ENCODE data around the gene LPIN1.

The LPIN1 gene, protein sequence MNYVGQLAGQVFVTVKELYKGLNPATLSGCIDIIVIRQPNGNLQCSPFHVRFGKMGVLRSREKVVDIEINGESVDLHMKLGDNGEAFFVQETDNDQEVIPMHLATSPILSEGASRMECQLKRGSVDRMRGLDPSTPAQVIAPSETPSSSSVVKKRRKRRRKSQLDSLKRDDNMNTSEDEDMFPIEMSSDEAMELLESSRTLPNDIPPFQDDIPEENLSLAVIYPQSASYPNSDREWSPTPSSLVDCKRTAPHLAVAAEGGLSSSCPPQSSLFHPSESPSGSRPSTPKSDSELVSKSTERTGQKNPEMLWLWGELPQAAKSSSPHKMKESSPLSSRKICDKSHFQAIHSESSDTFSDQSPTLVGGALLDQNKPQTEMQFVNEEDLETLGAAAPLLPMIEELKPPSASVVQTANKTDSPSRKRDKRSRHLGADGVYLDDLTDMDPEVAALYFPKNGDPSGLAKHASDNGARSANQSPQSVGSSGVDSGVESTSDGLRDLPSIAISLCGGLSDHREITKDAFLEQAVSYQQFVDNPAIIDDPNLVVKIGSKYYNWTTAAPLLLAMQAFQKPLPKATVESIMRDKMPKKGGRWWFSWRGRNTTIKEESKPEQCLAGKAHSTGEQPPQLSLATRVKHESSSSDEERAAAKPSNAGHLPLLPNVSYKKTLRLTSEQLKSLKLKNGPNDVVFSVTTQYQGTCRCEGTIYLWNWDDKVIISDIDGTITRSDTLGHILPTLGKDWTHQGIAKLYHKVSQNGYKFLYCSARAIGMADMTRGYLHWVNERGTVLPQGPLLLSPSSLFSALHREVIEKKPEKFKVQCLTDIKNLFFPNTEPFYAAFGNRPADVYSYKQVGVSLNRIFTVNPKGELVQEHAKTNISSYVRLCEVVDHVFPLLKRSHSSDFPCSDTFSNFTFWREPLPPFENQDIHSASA

DNA sequence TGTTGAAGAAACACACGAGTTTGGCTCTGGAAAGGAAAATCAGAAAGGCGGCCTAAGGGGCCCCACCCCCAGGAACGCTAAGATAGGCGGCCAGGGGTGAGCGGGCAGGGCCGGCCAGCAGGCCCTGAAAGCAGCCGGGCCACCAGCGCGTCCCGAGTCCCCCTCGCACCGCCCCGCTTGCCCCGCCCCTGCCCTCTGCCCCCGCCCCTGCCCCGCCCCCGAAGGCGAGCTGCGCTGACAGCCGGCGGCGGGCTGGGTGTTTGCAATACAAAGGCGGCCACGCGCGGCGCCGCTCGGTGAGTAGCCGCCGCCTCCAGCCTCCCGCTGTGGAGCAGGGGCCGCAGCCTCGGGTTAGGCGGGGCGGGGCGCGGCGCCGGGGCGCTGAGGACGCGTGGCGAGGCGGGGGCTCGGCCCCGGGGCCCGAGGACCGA lies at the start of gene LPIN1:
LPIN1 (plus strand) TSS at position 257 of the 431 bp plus-strand sequence. CDS start 18,910 bp downstream, outside the sequence.
- FAIRE-seq (no peak), DNase-seq (ENCODE audit: insufficient read length, low spot score) (peak; percentile 93)
- peak; percentile 88 for TF ChIP-seq POLR2A (IDR thresholded peaks at IDR 0.05; ENCODE audit: low read depth, low read length)

DNA sequence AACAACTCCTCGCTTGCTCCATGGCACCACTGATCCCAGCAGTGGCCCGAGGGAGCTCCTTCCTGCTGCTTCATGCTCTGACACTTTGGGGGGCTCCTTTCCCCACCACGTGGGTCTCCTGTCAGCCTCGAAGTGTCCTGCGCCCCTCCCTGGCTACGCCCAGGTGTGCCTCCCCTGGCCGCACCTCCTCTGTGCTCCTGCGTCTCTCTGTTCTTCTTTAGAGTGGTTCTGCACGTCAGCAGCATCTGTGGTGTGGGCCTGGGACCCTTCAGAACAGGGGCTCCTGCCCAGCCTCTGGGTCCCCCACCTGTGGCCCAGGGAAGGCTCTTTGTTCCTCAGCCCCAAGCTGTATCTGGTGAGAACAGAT lies 49.7 kb upstream of the LPIN1 start:
- DNase-seq (ENCODE audit: insufficient read length, low spot score), result no peak
- no peak for TF ChIP-seq POLR2A (IDR thresholded peaks at IDR 0.05; ENCODE audit: low read depth, low read length)
- FAIRE-seq, result no peak

DNA sequence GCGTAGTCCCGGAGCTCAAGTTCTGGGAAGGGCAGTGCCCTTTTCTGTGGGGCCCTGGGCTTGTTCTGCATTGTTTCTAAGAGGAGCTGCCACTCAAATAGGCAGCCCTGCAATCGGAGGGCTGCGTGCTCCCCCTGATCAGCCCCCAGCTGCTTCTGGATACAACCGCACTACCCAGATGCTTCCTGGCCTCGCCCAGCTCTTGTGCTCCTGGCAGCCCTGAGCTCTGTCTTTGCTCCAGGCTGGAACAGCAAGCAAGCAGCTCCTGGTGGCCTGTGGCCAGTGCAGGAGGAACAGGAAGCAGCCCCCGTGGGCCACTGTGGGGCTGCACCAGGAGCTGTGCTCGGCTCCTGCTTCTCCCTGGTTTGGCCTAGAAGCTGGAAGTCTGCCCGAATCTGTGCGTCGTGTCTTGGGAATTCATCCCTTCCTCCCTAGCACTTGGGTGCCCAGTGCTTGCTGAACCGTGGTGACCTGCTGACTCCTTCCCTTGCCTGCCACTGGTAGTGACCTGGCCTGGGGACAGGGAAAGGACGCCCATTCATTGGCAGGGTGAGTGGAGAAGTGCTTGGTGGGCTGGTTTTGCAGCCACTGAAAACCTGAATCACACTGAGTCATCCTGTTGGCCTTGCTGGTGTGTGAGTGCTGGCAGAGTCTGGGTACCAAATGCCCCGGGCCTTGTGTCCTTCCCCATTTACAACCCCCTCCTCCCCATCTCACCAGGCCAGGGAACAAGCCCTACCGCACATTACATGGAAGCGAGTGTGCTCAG lies 49.1 kb upstream of the LPIN1 start:
- TF ChIP-seq POLR2A (IDR thresholded peaks at IDR 0.05; ENCODE audit: low read depth, low read length), result peak; percentile 35; the same call in 1 of the 2 replicates
- peak; percentile 88 for DNase-seq (ENCODE audit: insufficient read length, low spot score)

DNA sequence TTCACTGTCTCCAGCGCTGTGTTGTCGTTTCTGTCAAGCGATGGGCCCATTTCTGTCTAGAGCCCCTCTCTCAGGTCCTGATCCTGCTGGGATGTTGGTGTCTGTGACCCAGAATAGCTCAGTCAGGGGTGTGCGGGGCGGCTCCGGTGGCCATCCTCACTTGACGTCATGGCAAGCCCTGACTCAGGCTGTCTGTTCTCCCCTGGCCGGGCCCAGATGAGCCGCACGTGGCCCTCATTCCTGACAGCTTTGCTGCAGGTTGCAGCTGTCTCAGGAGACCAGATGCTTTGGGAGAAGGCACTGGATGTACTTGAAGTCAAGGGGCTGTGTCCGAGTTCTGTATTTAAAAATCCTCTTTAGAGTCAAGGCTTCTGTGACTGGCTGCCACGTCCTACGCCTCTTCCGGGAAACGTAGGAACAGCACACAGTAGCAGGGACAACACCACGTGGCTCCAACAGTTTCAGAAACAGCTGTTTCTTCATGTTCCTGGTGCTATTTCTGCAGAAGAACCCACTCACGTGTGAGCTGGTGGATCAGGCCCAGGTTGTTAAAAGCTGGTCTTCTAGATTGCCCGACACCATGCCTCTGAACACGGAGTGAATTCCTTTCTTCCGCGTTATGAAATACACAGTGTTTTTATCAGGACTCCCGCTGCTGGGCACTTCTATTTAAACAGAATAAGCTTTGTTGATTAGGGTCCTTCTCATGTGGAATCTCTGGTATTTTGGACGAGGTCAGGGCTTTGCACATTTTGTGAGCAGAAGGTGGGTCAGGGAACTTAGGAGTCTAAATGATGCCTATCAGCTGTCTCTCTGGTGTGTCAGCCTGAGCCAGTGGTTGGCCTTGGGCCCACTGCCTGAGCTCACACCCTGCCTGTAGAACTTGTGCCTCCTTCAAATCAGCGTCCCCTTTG lies 48.2 kb upstream of the LPIN1 start:
- no peak for FAIRE-seq
- no peak for TF ChIP-seq POLR2A (IDR thresholded peaks at IDR 0.05; ENCODE audit: low read depth, low read length)
- DNase-seq (ENCODE audit: insufficient read length, low spot score), result peak; percentile 59

More for the DNA sequence above, 49.1 kb upstream of the LPIN1 start:
- FAIRE-seq, result peak; percentile 89

DNA sequence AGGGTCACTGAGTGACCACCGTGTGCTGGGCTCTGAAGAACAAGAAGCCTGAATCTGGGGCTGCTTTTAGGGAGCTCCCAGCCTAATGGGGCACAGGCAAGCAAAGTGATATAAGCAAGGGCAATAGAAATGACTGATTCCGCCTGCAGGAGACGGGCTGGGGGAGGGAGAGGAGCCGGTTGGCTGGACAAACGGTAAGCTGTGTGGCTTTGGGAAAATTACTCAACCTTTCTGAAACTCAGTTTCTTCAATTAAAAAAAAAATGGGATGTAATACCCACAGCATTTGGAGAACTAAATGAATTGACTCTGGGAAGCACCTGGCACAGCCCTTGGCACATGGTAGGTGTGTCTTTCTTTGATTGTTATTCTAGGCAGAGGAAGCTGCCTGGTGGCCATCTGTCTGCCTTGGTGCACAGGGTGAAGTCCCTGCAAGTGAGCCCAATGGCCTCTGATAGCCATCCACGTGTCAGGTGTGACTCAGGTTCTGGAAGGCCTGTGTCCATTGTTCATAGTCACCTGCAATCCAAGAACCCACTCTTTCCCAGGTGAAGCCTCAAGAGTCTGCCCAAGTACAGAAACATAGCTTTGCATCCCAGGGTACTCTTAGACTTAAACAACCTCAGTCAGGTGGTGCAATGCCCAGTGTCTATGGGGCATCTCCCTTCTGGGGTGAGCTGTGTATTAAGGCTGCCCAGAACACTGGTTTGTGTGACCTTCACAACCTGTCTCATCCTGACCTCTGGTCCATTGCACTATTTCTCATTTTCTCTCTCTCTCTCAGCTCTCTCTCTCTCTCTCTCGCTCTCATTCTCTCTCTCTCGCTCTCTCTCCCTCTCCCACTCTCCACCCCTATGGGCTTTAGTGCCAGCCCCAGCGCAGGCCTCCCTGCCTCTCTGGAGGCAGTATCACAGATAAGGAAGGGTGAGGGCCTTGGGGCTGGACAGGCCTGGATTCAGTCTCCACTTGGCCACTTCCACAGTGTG lies 46.5 kb upstream of the LPIN1 start:
- TF ChIP-seq POLR2A (IDR thresholded peaks at IDR 0.05; ENCODE audit: low read depth, low read length), result no peak
- DNase-seq (ENCODE audit: insufficient read length, low spot score) (no peak), FAIRE-seq (no peak)

DNA sequence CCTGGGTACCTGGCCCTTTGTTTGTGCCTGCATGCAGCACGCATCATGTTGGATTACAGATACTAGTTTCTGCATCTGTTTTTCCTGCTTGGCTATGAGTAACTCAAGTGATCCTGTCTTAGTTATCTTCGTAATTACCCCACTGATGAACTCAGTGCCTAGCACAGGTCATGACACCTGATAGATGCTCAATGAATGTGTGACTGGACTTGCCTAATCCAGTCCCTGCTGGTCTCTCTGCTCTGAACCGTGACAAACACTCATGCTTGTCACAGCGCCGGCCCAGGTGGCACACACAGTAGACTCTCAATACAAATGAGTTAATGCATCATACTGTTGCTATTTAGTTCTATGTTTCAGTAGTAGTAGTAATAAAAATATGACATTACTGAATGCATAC lies 45.2 kb upstream of the LPIN1 start:
- FAIRE-seq (no peak), DNase-seq (ENCODE audit: insufficient read length, low spot score) (no peak)
- no peak for TF ChIP-seq POLR2A (IDR thresholded peaks at IDR 0.05; ENCODE audit: low read depth, low read length)

DNA sequence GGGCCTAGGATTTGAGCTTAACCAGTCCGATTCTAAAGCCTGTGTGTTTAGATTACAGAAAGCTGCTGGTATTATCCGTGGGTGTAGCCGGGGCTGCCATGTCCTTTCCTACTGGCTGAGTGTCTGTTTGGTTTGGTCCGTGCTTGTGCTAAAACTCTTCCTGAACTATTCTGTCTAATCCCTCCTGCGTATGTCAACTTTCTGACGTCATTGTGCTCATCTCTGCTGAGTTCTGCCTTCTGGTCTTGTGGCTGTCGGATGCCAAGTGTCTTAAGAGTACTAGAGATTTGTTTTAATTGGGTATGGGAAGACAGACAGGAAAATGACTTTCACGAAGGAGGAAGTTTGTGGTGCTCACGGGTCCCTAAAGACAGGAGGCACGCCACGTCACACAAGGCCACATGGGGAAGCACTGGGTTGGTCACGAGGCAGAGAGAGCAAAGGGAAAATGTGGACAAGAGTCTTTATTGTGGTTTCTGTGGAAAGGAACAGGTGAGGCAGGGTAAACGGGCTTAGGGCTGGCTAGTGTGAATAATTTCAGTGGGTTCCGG lies 44.6 kb upstream of the LPIN1 start:
- no peak for DNase-seq (ENCODE audit: insufficient read length, low spot score)
- no peak for FAIRE-seq
- TF ChIP-seq POLR2A (IDR thresholded peaks at IDR 0.05; ENCODE audit: low read depth, low read length), result no peak

DNA sequence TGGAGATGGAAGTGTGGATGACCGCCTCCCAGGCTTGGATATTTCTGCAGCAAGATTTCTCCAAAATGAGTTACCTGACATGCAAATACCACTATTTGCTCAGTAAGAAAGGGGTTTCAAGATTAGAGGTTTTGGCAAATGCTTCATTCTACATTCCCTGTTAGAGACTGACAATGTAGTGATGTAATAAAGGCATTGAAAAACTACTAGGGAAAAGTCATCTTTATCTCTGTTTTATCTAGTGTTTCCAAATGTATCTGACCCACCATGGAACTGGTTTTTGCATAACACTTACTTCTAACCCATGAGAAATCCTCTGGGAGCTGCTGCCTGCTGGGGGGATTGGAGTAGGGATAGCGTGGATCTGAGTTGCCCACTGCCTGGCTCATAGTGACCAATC lies 43.5 kb upstream of the LPIN1 start:
- TF ChIP-seq POLR2A (IDR thresholded peaks at IDR 0.05; ENCODE audit: low read depth, low read length), result no peak
- no peak for DNase-seq (ENCODE audit: insufficient read length, low spot score)
- FAIRE-seq, result no peak

DNA sequence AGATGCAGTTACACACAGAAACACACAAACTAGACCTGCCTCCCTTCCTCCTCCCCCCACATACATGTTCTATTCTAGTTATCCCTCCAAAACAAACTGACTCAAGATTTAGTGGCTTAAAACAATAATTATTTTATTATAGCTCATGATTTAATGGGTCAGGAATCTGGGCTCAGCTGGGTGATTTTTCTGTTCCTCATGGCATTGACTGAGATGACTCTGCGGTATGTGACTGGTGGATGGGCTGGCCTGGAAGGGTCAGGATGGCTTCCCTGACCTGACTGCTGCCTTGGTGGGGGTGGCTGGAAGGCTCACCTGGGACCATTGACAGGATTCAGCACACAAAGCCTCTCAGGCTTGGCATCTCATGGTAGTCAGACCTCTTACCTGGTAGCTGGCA lies 42.7 kb upstream of the LPIN1 start:
- FAIRE-seq (no peak), DNase-seq (ENCODE audit: insufficient read length, low spot score) (no peak)
- TF ChIP-seq POLR2A (IDR thresholded peaks at IDR 0.05; ENCODE audit: low read depth, low read length), result no peak

DNA sequence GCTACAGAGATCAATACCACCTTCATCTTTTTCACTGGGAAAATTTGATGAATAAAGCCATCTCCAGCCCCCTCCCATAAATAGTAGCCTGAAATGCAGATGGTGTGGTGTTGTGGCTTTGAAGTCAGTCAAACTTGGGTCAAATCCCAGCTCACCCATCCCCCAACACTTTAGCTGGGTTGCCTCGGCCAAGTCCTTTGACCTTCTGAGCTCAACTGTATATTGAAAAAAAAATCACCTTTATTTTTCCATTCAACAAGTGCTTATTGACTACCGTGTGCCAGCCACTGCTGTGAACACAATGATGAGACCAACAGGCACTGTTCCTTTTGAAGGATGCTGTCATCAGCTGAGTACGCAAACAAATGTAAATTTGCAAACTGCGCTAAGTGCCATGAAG lies 41.4 kb upstream of the LPIN1 start:
- no peak for FAIRE-seq
- no peak for TF ChIP-seq POLR2A (IDR thresholded peaks at IDR 0.05; ENCODE audit: low read depth, low read length)
- no peak for DNase-seq (ENCODE audit: insufficient read length, low spot score)

DNA sequence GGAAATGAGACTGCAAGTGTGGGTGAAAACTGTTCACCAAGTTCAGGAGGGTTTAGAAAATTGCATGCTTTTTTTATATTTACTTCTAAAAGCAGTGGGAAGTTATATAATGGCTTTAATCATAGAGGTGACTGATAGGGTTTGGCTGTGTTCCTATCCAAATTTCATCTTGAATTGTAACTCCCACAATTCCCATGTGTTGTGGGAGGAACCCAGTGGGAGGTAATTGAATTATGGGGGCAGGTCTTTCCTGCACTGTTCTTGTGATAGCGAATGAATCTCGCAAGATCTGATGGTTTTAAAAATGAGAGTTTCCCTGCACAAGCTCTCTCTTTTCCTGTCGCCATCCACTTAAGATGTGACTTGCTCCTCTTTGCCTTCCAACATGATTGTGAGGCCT lies 40.7 kb upstream of the LPIN1 start:
- no peak for FAIRE-seq
- no peak for DNase-seq (ENCODE audit: insufficient read length, low spot score)
- no peak for TF ChIP-seq POLR2A (IDR thresholded peaks at IDR 0.05; ENCODE audit: low read depth, low read length)

Measured in H54 (cell line).